GM12891 (cell line): Measurements from ENCODE around the gene TCHP.

Source experiments
- POLR2A ChIP-seq: IDR thresholded peaks from 2 replicates; pipeline ENCODE4 v1.6.1; 2011; ENCODE audit warnings: low read depth, low read length, control low read depth
- POLR2AphosphoS5 ChIP-seq: IDR thresholded peaks from 2 replicates; pipeline ENCODE4 v1.6.1; 2011; ENCODE audit warnings: low read depth, low read length, control low read depth

- TF ChIP-seq POLR2A (no peak), POLR2AphosphoS5 (no peak)
Observed at GRCh38 chr12:109961201-109961600, 61.1 kb downstream of the TCHP start.
